ENCODE results near the gene CHMP3. TPM values are rescaled to one million over a fixed set of nuclear protein-coding genes. Genes with fewer than 3 reads are reported as not detected.

Gene CHMP3
- total RNA-seq, 1 experiment from 2014 or later, result 86.3 TPM

GRCh38 chr2:86455181-86455580 is 108.1 kb downstream of the CHMP3 start:
- H3K4me3 ChIP-seq, result no peak overlapping the region
- no peaks in the 10 kb centered on the region for H3K27me3 ChIP-seq (replicated peaks)
- peaks cover 93% of the 10 kb centered on the region for H3K36me3 ChIP-seq
- DNase-seq (ENCODE audit: low read depth in 1 of 2, low spot score in 2 of 2), result no peak
- 0 out of 2 replicates have a peak, but pooled peaks cover 4% of the 10 kb centered on the region for H3K4me1 ChIP-seq (replicated peaks)
- no peaks in the 10 kb centered on the region for H3K9me3 ChIP-seq (replicated peaks)
- H3K27ac ChIP-seq, result no peak overlapping the region

GRCh38 chr2:86454238-86454637 is 109.0 kb downstream of the CHMP3 start:
- DNase-seq (ENCODE audit: low read depth in 1 of 2, low spot score in 2 of 2), result no peak
- Histone ChIP-seq H3K27me3 (replicated peaks) (no peaks in the 10 kb centered on the region), H3K4me3 (no peak overlapping the region), H3K4me1 (replicated peaks) (0 out of 2 replicates have a peak, but pooled peaks cover 4% of the 10 kb centered on the region), H3K27ac (no peak overlapping the region), H3K36me3 (peaks cover 92% of the 10 kb centered on the region), H3K9me3 (replicated peaks) (no peaks in the 10 kb centered on the region)

- Histone ChIP-seq H3K36me3 (peaks cover 94% of the 10 kb centered on the region), H3K27ac (no peak overlapping the region), H3K27me3 (replicated peaks) (no peaks in the 10 kb centered on the region), H3K9me3 (replicated peaks) (no peaks in the 10 kb centered on the region), H3K4me3 (no peak overlapping the region), H3K4me1 (replicated peaks) (0 out of 2 replicates have a peak, but pooled peaks cover 4% of the 10 kb centered on the region)
- no peak for DNase-seq (ENCODE audit: low read depth in 1 of 2, low spot score in 2 of 2)
These were observed 109.4 kb downstream of the CHMP3 start for GRCh38 chr2:86453836-86454235.

Other genes with a start within 250 kb of the CHMP3 start
- gene REEP1, start 225.8 kb downstream of the CHMP3 start, total RNA-seq (2014; rRNA removed; shearing (Covaris generic)), result 0.24 and 0.78 TPM in 2 replicates
- 14.7 and 22.7 TPM in 2 replicates for gene KDM3A, start 122.1 kb downstream of the CHMP3 start, total RNA-seq (2014; rRNA removed; shearing (Covaris generic))
- gene RNF103, start 60.4 kb upstream of the CHMP3 start, total RNA-seq (2014; rRNA removed; shearing (Covaris generic)), result 6.6 and 11.8 TPM in 2 replicates
- gene RMND5A, start 156.8 kb upstream of the CHMP3 start, total RNA-seq (2014; rRNA removed; shearing (Covaris generic)), result 33.2 and 41.6 TPM in 2 replicates
- not detected in 2 replicates for gene CD8A, start 227.5 kb upstream of the CHMP3 start, total RNA-seq (2014; rRNA removed; shearing (Covaris generic))